SK-N-DZ (cell line): ENCODE results near the gene SLC1A4.
A peak's percentile ranks its signal among the peaks of the same experiment; 100 is the strongest.
"Not testable (repeated sequence)": the region's sequence is repeated elsewhere in the genome, so short reads cannot be mapped to it uniquely, and the experiment has no call there.

ENCODE experiments used
- DNase-seq: peaks from one replicate; pipeline ENCODE4 v3.0.0-alpha.2; 2015; ENCODE audit warnings: low spot score

The SLC1A4 gene

DNA sequence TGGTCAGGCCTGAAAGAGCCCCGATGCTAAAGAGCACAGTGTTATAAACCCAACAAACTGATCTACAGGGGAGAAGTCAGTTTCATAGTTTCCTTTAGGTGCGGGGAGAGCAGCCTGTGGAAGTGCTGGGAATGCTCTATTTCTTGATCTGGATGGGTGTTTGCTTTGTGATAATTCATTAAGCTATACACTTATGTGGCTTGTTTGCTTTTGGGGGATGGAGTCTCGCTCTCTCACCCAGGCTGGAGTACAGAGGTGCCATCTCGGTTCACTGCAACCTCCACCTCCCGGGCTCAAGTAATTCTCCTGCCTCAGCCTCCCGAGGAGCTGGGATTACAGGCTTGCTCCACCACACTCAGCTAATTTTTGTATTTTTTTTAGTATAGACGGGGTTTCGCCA, 37.0 kb downstream of the SLC1A4 start:
- DNase-seq = no peak

DNA sequence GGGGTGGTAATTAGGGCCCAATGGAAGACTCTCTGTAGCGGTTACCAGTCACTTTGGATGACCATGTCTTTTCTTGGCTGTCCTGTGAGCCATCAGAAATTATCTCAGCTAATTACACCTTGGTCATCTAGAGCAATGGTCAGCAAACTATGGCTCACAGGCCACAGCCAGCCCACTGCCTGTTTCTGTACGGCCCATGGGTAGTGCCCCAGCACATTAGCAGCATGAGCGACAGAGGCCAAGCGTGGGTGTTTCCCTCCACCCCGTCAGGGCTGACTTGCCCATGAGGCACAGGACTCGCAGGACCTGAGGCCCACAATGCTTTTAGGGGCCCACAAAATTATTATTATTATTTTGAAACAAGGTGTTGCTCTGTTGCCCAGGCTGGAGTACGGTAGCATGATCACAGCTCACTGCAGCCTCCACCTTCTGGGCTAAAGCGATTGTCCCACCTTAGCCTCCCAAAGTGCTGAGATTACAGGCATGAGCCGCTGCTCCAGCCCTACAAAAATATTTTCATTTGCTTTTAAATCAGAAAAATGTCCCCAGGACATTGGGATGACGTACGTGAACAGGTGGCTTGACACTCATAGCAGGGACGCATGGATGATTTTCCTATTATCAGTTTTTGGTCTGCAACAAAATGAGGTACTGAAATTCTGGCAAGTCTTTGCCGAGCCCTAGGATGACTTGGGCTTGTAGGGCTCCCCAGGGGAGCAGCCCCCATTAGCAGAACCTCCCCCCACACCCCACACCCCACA, 37.7 kb downstream of the SLC1A4 start:
- no peak for DNase-seq

DNA sequence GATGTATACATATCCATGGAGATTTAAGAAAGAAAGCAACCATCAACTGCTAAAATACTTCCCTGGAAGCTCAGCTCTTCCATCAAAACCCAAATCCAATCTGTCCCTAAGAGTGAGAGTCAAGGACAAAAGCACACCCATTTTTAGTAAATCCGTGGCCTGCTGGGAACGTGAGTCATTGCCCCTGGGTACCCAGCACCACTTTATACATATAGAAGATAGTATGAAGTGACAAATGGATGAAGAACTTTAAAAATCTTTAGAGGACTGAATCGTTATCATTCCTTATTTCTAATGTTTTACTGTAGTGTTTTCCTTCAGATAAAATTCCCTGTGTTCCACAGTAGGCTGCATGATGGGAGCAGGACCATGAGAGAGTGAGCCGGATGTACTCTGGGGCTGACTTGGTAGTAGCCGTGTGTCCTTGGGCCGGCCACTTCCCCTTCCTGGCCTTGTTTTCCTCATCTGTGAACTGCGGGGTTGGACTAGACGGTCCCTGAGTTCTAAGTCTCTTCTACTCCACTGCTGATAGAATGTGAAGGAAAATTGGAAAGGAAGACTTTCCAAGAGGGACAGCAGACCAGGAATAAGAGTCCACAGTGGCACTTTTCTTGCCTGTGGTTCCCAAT, 38.5 kb downstream of the SLC1A4 start:
- no peak for DNase-seq

DNA sequence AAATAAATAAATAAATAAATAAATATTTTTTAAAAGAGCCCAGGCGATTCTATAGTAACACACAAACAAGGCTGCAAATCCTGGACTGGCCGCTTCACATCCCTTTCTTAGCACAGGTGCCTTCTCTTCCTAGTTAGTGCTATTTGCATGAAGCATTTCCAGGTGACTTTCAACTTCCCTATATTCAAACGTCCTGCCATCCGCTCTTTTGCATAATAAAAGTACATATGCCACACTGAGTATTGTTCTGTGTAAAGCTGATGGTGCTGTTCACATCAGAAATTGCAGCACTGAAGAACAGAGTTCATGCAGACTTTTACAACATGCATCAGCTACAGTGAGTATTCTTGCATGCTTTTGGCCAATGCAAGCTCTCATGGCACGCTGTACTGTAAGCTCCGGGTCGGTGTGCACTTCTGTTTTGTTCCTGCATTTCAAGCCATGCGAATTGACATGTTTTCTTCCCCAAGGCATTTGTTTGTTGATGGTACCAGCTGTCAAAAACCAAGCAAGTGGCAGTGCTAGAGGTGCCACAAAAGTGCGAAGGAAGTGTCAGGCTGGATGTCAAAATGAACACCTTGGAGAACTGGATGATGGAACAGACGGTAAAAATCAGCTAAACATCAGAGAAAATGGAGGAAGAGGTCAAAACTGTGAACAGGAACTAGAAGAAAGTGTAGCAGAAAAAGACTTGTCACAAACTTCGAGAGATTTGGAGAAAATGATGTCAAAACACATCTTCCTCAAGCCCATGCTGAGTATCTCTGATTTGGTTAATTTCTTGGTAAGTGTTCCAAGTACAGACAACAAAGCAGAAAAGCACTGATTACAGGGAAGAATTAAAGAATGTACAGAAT, 41.5 kb downstream of the SLC1A4 start:
- no peak for DNase-seq

DNA sequence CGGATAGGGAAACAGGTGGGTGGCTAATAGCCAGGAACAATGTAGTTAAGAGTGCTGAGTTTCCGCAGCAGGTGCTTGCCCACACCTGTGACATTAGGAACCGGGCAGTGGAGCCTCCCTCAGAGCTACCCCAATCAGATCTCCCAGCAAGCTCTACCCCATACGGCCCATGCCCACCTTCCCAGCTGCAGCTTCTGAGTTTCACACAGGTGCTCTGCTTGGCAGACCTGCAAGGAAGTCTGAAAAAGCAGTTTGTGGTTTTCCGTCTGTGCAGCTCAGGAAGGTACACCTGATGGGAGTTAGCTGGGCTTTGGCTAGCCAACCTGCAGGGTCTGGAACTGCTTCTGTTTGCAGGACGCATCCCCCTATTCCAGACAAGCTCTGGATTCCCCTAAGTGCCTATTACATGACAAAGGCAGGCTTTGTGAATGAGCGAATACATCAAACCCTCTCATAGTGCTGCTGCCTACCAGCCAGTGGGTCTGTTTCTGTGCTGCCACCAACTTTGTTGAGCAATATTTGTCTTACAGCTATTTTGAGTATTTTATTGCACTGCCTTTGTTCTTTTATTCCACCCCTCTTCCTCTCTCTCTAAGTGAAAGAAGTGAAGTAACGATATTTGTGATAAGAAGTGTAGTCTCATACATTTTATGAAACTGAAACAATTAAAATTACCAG, 42.3 kb downstream of the SLC1A4 start:
- no peak for DNase-seq

DNA sequence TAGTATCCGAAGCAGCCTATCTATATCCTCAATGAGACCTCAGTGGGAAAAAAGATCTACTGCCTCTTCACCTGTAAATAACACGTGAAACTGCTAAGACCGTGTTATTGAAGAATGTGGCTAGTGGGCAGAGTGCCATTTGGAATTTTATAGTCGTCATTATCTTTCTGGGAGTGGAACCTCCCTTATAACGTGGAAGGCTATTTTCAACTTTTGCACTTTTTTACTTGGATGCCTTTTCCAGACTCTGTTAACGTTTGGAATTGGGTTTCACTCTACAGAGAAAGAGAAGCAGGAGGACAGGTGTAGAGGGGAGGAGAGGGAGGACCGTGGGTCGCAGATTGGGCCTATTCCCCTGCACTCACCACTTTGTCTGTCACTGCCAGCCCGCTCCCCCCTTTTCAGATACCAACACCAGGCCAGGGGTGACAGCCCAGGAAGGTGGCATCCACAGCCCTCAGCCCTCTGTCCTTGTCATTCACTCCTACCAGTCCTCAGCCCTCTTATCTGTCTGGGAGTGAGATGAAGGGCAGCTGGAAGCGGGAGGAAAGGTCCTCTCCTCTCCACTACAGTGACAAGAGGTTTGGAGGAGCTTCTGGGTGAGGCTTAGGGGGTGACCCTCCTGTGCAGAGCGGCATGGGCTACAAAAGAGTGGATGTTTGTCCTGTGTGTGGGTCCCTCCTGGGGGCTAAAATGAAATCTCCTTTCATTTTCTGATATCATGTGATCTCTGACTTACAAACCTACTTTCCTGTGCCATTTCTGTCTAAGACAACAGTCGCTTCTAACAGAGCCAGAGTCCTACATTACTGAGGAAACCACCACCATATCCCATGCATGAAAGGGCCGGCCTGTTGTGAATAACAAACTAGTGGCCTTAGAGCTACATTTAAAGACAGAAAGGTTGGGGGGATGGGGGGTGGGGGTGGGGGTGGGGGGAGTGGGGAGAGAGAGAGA, 43.1 kb downstream of the SLC1A4 start:
- DNase-seq = no peak

DNA sequence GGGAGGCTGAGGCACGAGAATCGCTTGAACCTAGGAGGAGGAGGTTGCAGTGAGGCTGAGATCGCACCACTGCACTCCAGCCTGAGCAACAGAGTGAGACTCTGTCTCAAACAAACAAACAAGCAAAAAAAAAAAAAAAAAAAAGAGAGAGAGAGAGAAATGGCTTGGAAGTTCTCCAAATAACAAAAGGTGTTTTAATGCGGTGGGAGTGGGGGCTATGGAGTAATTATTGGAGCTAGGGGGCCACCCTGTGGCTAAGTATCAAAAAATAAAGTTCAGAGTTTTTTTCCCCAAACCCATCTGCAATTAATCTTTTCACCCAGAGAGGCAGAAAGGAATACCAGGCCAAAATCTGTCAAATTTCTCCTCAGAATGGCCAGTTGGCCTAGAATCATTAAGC, 44.0 kb downstream of the SLC1A4 start:
- no peak for DNase-seq

DNA sequence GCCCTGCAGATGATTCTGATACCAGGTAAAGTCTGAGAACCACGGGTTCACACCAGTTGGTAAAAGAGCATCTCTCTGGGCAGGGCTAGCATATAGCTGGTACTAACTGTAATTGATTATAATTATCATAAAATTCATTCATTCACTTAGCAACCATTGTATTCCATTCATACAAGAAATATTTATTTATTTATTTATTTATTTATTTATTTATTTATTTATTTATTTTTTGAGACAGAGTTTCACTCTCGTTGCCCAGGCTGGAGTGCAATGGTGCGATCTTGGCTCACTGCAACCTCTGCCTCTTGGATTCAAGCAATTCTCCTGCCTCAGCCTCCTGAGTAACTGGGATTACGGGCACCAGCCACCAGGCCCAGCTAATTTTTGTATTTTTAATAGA, 44.5 kb downstream of the SLC1A4 start:
- not testable (repeated sequence) for DNase-seq

DNA sequence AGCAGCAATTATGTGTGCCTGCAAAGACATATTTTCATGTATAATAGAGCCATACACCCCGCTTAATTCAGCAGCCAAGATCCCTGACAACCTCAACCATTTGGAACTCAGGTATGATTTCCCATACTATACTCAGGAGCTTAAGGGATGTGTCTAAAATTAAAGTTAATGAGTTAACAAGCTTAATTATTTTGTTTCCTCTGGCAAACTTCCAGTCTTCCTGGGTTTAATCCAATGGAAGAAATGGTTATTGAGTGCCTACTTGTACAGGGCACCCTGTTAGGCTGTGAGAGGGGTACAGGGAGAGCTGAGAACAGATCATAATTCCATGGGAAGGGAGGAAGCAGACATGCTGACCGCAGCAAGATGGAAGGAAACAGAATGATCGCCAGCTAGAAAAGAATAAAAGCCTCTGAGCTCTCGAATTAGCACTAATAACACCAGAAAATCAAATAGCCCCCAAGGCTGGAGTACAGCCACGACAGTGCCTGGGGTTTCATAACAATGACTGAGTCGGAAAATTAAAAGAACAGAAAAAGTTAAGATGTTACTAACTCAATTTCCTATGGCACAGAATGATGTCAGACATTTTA, 46.2 kb downstream of the SLC1A4 start:
- DNase-seq = no peak

DNA sequence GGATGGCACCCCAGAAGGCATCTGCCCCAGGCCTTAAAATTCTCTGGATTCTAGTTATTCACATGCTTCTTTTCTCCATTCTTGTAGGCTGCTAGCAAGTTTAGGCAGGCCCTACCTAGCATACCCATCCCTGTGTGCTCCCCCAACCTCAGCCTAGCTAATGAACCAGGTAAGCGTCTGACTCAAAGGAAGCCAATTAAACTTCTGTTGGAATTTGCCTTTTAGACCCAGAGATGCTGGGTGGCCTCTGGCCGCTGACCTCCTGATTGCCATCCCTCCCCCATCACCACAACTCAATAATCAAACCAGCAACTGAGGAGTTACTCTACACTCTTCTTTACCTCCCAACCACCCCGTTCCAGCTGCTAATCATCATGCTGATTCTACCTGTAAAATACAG, 48.0 kb downstream of the SLC1A4 start:
- no peak for DNase-seq

DNA sequence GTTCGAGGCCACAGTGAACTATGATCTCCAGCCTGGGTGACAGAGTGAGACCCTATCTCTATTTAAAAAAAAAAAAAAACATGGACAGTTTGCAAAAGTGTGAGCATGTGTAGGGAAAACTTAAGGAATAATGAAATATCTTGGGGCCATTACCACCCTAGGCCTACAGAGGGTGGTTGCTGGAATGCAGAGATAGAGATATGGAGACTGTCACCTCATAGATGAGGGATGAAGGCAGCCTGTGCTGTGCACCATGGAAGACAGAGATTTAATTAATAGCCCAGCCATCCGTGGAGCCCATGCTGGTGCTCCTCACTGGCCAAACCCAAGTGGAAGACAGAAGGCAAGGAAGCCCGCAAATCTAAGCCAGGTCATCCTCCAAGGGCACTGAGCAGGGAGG, 50.4 kb downstream of the SLC1A4 start:
- no peak for DNase-seq

DNA sequence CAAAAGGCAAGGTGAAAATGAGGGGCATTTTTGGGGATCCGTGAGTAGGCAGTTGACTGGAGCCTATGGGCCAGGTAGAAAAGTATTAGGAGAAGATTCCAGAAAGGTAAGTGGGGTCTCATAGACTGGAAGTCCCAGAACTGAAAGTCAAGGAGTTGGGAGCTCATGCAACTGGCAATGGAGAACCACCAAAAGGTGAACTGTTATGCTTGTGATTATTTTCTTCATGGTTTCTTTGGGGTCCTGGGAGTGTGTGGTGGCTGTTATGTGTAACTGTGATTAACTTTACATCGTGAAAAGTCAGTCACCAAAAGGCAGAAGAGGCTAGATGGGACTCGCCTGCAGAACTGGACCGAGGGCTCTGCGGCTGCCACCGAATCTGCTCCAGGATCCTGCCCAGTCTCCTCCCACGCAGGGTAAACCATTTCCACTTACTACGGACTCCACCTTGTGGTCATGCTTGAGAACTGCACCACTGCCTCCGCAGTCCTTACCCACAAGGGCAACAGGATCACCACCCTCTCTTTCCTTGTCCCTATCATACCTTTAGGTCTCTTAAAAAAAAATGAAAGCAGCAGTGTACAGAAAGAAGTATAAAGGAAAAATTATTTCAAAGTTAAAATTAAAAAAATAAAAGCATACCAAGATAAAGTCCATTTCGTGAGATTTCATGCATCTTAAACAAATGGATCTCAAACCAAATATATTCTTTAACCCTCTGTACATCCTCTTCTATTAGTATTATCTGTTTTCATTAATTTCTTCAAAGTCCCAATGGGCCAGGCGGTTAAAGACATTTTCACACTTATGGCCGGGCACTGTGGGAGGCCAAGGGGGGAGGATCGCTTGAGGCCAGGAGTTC, 51.4 kb downstream of the SLC1A4 start:
- DNase-seq = peak; percentile 71

DNA sequence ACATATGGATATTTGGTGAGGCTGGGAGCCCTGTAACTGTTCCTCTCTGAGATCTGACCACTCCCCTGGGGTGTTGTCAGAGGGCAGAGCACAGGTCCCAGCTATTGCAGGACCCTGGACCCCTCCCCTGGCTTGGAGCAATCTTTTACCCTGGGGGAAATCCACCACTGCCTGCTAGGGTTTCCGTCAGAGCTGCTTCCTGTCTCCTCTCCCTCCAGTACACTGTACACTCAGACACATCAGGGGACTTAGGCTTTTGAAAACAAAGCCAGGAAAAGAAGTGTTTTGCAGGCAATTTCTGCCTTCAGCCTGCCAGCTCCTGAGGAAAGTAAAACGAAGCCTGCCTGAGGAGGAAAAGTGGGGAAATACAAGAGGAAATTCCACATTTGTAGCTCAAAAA, 53.8 kb downstream of the SLC1A4 start:
- no peak for DNase-seq

DNA sequence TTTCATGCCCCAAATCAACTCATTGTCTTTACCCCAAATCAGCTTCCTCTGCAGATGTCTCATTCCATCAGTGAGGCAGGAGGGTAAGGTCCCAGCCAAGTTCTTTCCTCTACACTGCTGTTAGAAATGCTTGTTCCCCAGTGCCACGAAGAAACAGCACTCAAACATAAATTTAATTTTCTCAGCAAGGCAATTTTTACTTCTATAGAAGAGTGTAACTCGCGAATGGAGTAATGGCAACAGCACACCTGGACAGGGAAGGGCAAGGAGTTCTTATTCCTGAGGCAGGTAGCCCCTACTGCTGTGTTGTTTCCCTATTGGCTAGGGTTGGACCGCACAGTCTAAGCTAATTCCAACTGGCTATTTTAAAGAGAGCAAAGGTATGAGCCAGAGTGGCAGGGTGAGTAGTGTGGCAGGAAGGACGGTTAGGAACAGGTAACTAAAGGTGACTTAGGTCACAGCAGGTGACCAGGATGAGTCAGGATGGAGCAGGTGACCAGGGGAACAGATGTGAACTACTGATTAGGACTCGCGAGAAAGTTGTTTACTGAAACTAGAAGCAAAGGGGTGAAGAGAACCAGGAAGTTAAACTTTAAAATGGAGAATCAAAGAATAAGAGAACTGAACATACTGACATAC, 55.0 kb downstream of the SLC1A4 start:
- DNase-seq = no peak

DNA sequence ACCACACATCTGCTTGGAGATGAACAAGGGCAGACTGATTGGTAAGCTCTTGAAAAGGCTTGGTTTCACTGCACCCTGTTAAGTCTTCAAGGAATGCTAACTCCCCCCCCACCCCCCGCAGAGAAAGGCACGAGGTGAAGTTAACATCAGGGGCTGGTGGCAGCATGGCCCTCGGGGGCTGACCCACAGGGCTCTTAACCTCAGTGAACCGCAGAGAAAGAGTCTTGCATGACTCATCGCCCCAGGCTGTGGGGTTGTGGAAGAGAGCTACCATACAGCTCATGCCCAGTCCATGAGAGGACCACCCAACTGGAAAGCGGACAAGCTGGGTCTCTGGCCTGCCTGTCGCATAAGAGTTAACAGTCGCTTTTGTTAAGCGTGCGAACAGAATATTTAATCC, 56.5 kb downstream of the SLC1A4 start:
- DNase-seq = no peak

DNA sequence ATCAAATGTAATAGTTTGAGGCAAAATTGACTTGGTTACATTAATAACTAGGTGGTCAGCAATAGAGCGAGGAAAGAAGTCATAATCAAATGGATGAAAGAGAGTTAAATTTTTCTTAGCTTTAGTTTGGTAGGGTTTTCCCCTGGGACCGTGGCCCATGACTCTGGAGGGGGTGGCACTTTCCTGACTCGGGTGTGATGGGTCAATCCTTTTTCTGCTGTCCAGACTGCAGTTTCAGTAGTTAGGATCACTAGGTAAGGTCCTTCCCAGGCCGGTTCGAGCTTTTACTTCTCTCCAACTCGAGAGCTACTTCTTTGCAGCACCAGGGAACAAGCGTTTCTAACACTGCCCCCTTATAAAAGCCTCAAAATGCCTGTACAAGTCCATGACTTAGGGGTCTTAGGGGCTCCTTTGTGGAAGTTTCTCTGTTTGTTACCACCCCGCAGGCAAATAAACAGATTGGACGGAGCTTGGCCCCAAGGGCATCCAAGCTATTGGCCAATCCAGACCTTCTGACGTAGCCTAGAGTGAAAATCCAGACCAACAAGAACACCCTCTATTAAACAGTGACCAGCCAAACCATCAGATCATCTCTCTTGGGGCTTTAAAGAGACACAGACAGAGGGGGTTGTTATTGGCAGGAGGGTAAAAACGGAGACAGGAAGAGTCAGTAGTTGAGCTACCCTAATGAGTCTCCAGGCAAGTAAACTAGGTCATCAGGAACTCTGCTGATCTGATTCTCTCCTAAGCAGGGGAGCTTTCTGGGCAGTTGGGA, 57.6 kb downstream of the SLC1A4 start:
- no peak for DNase-seq

DNA sequence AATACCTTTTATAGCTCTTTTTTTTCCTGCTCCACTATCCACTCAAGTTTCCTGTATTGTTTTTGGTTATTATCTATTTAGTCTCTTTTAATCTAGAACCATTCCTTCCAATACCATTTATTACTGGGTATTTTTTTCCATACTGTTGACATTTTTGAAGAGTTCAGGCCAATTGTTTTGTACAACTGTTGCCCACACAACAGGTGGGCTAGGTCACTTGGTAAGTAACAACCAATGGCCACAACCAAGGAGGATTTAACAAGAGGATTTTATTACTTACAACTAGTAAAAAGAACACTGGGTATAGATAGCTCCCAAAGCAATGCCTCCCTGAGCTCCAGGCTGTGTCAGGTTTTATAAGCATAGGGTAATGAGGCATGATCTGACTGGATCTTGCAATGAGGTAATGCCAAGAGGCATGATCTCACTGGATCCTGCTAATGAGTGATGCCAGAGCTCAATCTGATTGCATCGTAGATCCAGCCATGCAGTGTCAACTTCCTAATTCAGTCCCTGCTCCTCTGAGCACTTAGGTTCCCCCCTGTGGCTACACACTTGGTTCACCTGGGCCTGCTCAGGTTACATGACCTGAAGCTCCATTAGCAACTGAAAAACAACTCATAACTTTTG, 59.9 kb downstream of the SLC1A4 start:
- no peak for DNase-seq

DNA sequence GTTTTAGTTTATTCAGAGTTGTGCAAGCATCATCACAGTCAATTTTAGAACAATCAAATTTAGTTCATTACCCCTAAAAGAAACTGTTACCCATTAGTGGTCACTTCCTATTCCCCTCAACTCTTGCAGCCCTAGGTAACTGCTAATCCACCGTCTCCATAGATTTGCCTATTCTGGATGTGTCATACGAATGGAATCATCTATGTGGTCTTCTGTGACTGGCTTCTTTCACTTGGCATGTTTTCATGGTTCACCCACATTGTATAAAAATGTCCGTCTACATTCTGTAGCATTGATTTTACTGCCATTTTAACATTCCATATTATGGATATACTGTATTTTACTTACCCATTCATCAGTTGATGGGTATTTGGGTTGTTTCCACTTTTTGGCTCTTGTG, 61.7 kb downstream of the SLC1A4 start:
- DNase-seq = no peak
